GM19240 (cell line): ENCODE data around the gene APOB.
A peak's percentile ranks its signal among the peaks of the same experiment; 100 is the strongest.

Source experiments
- DNase-seq: peaks from one replicate; pipeline ENCODE4 v3.0.0; 2011; ENCODE audit warnings: low spot score; ENCODE audit not compliant: insufficient read length

Gene APOB

GRCh38 chr2:20983844-20984243, 60.0 kb downstream of the APOB start:
- DNase-seq: no peak

- DNase-seq: no peak
Observed at GRCh38 chr2:20982861-20983260, 61.0 kb downstream of the APOB start.

GRCh38 chr2:20977520-20978180, 66.2 kb downstream of the APOB start:
- no peak for DNase-seq

- no peak for DNase-seq
Observed at GRCh38 chr2:20976527-20976926, 67.3 kb downstream of the APOB start.

- DNase-seq: no peak
Observed at GRCh38 chr2:20972792-20973565, 70.9 kb downstream of the APOB start.

GRCh38 chr2:20972110-20972509, 71.8 kb downstream of the APOB start:
- no peak for DNase-seq

- DNase-seq: no peak
Observed at GRCh38 chr2:20970068-20970467, 73.8 kb downstream of the APOB start.

GRCh38 chr2:20966061-20966595, 77.7 kb downstream of the APOB start:
- no peak for DNase-seq

GRCh38 chr2:20965221-20965620, 78.7 kb downstream of the APOB start:
- no peak for DNase-seq

- DNase-seq: no peak
Observed at GRCh38 chr2:20963867-20964266, 80.0 kb downstream of the APOB start.

- DNase-seq: peak; percentile 59
Observed at GRCh38 chr2:20962939-20963557, 80.8 kb downstream of the APOB start.

GRCh38 chr2:20961858-20962257, 82.0 kb downstream of the APOB start:
- no peak for DNase-seq

- no peak for DNase-seq
Observed at GRCh38 chr2:20960003-20960402, 83.9 kb downstream of the APOB start.

GRCh38 chr2:20959252-20959651, 84.6 kb downstream of the APOB start:
- no peak for DNase-seq

- no peak for DNase-seq
Observed at GRCh38 chr2:20957788-20958525, 85.9 kb downstream of the APOB start.

GRCh38 chr2:20955277-20956026, 88.4 kb downstream of the APOB start:
- no peak for DNase-seq

GRCh38 chr2:20953146-20953824, 90.6 kb downstream of the APOB start:
- no peak for DNase-seq
